HS-5 (cell line): ENCODE data around the gene HOMER3.

Experiments used
- DNase-seq: peaks from one replicate; pipeline ENCODE4 v3.0.0-alpha.2; 2012; ENCODE audit warnings: low read depth

HOMER3 gene

GRCh38 chr19:18940769-18941627 is at the start of gene HOMER3:
Gene HOMER3, minus strand, starts transcription at chr19:18941217. Its CDS starts 2,235 bp downstream, at chr19:18938982.
- DNase-seq, result no peak

GRCh38 chr19:18990128-18990708 is 49.2 kb upstream of the HOMER3 start:
- no peak for DNase-seq

- DNase-seq, result no peak
Measured at GRCh38 chr19:18989316-18989715, 48.3 kb upstream of the HOMER3 start.

GRCh38 chr19:18987456-18987855 is 46.4 kb upstream of the HOMER3 start:
- no peak for DNase-seq

GRCh38 chr19:18985257-18985656 is 44.2 kb upstream of the HOMER3 start:
- no peak for DNase-seq

- no peak for DNase-seq
Measured at GRCh38 chr19:18984251-18984650, 43.2 kb upstream of the HOMER3 start.

GRCh38 chr19:18982669-18983068 is 41.7 kb upstream of the HOMER3 start:
- no peak for DNase-seq

- no peak for DNase-seq
Measured at GRCh38 chr19:18980432-18981020, 39.5 kb upstream of the HOMER3 start.

- DNase-seq, result no peak
Measured at GRCh38 chr19:18978616-18979015, 37.6 kb upstream of the HOMER3 start.

- no peak for DNase-seq
Measured at GRCh38 chr19:18975869-18976268, 34.9 kb upstream of the HOMER3 start.

GRCh38 chr19:18975011-18975410 is 34.0 kb upstream of the HOMER3 start:
- DNase-seq, result no peak

GRCh38 chr19:18972851-18973250 is 31.8 kb upstream of the HOMER3 start:
- no peak for DNase-seq

- DNase-seq, result no peak
Measured at GRCh38 chr19:18972301-18972811, 31.3 kb upstream of the HOMER3 start.

GRCh38 chr19:18969931-18970659 is 29.1 kb upstream of the HOMER3 start:
- no peak for DNase-seq

GRCh38 chr19:18967358-18968146 is 26.5 kb upstream of the HOMER3 start:
- no peak for DNase-seq

GRCh38 chr19:18966307-18966706 is 25.3 kb upstream of the HOMER3 start:
- no peak for DNase-seq

GRCh38 chr19:18964121-18964520 is 23.1 kb upstream of the HOMER3 start:
- no peak for DNase-seq

GRCh38 chr19:18961767-18962620 is 21.0 kb upstream of the HOMER3 start:
- DNase-seq, result no peak

- no peak for DNase-seq
Measured at GRCh38 chr19:18960370-18960769, 19.4 kb upstream of the HOMER3 start.

- no peak for DNase-seq
Measured at GRCh38 chr19:18955042-18955441, 14.0 kb upstream of the HOMER3 start.

GRCh38 chr19:18954094-18954493 is 13.1 kb upstream of the HOMER3 start:
- DNase-seq, result no peak
